HG03442 (cell line): ENCODE results near the gene TLN1.

Source experiments
- ATAC-seq: cut with Tn5 transposase; IDR thresholded peaks from one replicate; pipeline ENCODE4 v1.9.1; 2021; ENCODE audit warnings: mild to moderate bottlenecking, moderate library complexity; ENCODE audit not compliant: unreplicated experiment

The TLN1 gene

DNA sequence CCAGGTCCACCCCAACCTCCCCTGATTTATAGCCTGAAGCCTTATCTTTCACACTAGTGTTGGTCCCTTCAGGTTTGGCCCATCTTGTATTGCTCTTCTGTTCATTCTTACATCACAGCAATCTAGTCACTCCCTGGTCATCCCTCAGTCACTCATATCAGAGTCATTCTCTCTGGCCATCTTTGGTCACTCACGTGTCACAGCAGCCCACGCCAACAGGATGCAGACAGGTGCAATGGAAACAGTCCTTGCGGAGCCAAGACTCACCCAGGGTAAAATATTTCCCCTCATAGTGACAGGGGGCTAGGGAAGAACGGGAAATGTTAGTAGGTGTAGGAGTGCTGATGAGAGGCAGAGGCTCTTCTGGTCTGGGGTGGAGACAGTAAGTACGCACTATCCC lies 21.5 kb upstream of the TLN1 start:
- no peak for ATAC-seq

DNA sequence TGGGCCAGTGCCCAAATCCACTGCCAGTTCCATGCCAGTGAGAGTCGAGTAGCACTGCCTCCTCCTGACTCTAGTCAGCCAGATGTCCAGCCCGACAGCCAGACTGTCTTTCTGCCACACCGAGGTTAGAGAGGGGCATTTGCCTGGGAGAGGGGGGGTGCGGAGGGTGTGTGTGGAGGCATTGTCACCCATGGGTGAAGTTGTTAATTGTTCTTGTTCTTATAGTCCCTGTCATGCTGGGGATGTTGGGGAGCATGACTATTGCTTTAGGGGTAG lies 18.2 kb upstream of the TLN1 start:
- ATAC-seq = no peak

DNA sequence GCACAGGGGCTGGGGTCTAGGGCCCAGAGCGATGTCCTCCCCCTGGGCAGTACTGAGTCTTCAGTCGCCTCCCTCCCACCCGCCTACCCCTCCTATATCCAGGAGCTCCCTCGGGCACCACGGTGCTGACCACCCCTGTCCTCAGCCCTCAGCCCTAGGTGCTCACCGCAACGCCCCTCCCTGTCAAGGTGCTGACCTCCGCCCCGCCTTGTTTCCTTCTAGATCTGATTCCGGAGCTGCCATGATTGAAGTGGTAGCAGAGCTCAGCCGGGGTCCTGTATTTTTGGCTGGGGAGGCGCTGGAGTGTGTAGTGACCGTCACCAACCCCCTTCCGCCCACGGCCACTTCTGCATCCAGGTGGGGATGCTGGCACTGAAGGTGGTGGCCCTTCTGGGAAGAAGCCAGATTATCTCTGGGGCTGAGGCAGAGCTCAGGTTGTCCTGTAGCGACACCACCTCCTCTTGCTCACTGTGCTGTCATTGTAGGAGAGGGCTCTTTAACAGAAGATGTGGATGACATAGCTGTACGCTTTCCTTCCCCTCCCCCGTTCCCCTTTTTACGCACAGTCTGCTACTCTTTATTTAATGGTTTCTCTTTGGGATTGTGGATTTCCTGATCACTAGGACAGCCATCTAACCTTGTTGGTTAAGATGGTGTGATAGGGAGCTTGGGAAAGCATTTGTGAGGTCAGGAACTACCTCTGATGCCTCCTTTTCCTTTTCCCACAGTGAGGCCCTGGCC lies 17.7 kb upstream of the TLN1 start:
- ATAC-seq = peak; percentile 23

DNA sequence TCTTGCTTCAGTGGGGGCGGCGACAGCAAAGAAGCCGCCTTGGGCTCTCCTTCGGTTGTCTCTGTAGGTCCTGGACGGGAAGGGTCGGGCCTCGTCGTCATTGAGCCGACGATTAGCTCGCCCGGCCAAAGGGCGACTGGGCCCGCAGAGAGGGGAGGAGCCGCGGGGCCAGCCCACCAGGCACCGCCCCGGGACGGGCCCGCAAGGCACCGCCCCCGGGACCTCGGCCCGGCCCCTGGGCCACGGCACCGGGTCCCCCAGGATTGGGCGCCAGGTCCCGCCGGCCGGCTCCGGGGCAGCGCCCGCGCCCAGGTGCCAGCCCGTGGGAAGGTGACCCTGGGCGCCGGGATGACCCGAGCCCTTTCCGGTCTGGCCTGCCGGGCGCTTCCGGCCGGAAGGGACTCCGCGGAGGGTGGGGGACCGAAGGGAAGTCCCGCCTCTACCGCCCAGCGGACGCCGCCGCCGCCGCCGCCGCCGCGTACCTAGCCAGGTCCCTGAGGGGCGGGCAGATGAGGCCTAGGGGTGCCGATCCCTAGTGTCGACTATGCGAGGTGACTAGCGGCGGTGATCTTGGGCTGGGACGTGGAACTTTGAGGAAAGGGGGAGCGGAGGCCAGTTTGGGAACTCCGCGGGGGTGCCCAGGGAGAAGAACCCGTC lies 17.0 kb upstream of the TLN1 start, which contains the start of the genes GBA2 and RGP1:
TSS of gene GBA2 (minus strand) at position 371 of the 657 bp plus-strand sequence. CDS start 524 bp downstream, outside the sequence.
TSS of gene RGP1 (plus strand) at position 430 of the 657 bp plus-strand sequence. CDS start 469 bp downstream, outside the sequence.
- ATAC-seq = peak; percentile 75

DNA sequence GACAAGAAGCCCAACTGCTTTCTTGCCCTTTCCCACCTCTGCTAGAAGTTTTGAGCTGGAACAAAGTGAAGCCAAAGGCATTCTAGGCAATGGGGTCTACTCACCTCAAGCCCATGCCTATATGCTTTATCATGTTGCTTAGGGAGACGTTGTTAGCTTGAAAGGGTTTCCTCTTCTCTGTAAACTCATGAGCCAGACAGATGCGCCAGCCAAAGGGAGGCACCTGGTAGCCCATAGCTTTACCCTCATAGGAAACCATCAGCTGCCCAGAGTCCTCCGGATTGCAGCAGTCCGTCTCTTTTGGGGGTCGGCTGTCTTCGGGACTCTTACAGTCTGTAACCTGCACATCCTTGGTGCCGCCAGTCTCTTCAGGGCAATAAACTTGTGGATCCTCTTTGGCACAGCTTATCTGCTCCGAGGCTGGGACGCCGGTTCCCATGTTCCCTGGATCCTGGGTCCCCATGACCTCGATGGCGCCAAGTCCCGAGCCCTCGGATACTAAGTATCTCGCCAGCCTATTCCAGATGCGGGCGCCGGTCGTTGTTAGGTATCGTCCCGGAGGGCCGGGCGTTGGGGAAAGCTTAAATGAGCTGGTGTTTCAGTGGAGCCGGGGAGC lies 16.4 kb upstream of the TLN1 start:
- ATAC-seq = no peak

DNA sequence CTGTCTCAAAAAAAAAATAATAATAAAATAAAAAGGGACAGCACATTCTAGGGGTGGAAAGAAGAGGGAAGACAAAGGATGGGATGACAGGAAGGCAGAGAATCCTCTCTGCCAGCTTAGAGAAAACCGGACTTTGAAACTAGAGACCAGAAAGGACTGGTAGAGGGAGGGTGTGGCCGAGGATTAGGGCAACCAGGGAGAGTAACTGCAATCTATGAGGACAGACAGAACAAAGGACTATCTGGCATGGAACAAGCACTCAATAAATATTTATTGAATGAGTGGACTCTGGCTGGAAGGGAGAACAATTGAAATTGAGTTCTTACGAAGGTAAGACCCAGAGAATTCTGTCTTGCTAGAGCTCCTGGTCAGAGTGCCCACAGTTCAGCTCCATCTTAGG lies 14.6 kb upstream of the TLN1 start:
- ATAC-seq = no peak

DNA sequence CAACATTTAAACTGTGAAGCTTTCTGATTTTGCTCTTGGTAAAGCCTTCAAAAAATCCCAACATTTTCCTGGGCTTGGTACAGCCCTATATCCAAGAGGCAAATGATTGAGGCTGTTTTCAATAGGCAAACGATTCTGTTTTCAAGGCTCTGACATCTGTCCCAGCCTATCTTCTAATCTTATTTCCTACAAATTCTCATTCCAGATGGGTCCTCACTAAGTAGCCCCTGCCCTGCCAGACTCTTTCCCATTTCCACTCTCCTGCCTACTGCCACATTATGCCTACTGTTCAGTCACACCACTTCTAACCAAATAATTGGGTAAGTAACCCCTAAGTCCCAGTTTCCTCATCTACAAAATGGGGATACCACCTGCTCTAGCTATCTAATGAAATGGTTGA lies 13.6 kb upstream of the TLN1 start:
- ATAC-seq = no peak

DNA sequence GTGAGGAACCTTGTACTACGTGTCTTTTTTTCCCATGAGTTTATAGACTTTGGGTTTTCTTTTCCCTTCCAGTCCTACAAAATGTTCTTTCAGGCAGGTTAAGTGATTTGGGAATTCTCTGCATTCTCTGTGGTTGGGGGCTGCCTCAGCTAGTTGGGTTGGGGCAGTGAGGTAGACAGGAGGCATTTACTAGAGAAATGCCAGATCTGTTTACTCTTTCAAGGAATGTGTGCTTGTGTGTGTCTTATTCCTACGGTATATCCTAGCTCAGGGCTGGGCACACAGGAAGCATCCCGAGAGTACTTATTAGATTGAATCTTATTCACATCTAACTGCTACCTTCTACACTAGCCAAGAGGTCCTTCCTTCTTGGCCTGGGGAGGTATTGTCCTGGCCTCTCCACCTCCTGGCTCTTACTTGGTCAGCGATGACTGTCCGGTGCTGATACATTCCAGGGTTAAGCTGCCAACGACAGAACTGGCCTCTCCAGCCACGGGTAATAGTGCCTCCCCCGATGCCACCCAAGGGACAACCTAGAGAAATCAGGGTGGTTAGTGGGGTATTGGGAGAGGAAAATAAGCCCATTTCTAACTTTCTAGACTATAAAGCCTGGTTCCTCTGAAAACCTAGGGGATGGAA lies 12.0 kb upstream of the TLN1 start:
- no peak for ATAC-seq

DNA sequence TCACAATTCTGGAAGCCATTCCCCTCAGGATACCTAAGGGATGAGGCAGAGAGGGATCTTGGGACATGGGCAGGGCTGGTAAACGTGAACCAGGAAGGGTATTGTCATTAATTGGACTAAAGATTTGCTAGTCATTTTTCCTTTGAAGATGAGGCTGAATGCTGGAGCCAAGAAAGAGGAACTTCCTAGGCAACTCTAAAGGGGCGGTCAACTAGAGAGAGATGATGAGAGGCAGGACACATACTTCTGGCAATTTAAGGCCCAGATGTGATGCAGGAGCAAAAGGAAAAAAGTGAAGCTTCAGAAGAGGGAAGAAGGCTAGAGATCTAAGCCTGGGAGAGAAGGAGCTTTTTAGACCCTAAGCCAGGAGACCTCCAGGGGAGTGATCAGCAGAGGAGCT lies 11.5 kb upstream of the TLN1 start:
- no peak for ATAC-seq

DNA sequence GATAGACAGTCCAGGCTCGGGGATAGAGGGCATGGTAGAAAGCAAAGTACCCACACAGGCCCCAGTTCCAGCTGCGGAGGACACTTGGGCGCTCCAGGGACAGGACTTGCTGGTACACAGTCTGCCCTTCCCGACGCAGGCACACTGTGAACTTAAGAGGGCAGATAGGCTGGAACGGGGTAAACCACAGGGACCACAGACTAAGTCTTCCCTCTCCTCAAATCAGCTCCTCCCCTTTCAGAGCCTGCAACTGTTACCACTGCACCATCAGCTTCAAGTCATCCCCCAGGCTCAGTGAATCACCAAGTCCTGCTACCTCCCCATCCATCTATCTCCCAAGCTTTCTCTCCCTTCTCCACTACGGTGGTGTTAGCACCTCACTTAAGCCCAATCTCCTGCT lies 9.7 kb upstream of the TLN1 start:
- no peak for ATAC-seq

DNA sequence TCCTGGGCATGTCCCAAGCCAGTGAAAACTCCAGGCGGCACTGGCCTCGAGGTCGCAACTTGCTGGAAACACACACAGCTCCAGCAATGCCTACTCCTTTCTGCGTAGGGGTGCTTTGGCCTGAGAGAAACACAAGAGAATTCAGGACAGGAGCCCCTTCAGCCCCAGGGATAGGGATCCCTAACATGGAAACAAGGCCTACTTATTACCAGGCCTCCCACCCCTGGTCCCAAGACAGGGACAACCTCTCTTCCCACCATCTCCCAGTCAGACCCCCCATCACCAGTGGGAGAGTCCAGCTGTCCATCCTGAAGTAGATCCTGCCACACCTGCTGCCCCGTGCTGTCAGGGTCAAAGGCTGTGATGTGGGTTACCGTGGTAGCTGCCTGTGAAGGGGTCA lies 8.2 kb upstream of the TLN1 start:
- no peak for ATAC-seq

DNA sequence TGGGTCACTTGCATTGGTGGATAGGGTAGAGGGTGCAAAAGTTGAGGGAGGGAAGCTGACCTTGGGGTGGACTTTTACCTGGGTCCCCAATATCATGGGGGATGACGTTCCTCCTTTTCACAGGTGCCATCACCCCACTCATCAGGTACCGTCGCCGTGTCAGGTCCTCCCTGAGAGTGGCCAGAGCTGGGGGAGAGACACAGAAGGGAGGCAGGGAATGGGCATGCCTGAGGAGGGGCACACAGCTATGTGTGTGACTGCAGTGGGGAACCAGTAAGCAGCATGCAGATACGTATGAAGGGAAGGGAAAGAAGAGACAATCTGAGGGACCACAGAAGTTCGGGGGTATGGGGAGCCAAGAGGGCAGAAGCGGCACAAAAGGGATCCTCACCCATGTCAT lies 6.9 kb upstream of the TLN1 start:
- no peak for ATAC-seq

DNA sequence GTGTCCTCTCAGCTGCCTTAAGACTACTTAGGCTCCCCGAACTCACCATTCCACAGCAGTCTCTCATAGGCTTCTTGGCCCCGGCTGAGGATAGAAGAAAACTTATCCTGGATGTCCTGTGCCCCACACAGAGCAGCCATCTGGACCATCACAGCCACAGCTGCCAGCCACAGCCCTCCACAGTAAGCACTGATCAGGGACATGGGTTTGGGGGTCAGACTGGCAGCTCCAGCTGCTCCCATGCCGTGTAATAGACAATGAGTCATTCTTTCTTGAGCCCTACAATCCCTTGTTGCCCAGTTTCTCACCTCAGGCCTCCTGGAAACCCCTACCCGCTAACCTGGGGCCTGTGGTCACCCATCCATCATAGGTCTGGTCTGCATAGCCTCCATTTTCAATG lies 6.2 kb upstream of the TLN1 start:
- no peak for ATAC-seq

DNA sequence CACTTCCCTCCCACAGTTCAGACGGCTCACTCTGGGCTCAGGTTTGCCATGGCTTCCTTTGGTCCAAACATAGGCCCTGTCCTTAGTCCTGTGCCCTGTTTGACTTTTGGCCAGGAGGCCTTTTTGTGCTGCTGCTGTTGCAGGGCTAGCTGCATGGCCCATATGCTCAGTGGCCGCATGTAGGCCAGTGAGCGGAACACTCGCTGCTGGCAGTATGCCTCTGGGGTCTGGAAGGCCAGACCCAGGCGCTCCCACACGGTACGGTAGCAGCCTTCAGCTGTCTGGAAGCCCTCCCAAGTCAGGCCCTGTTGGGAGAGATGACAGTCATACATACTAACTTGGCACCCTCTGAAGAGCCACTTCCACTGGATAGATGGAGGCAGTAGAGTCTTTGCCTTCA lies 5.1 kb upstream of the TLN1 start:
- no peak for ATAC-seq

DNA sequence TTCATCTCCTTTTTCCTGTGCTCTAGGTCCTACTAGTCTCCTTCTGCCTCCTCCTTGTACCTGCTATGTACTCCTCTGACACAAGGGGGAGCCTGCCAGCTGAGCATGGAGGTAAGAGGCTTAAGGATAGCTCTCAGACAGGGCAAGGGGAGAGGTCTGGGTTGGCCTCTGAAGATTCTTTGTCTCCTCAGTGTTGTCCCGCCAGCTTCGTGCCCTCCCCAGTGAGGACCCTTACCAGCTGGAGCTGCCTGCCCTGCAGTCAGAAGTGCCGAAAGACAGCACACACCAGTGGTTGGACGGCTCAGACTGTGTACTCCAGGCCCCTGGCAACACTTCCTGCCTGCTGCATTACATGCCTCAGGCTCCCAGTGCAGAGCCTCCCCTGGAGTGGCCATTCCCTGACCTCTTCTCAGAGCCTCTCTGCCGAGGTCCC lies 4.2 kb upstream of the TLN1 start:
- no peak for ATAC-seq

DNA sequence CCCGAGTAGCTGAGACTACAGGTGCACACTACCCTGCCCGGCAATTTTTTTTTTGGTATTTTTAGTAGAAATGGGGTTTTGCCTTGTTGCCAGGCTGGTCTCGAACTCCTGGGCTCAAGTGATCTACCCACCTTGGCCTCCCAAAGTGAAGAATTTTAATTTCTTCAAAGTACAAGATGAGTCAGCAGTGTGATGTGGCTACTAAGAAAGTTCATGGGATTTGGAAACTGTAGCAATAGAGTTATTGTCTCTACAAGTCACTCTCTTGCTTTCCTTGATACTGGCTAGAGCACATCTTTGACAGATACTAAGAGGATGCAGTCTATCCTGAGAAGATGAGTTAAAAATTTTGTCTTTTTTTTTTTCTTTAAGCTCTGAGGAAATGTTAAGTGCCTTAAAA lies 2.1 kb upstream of the TLN1 start:
- no peak for ATAC-seq

DNA sequence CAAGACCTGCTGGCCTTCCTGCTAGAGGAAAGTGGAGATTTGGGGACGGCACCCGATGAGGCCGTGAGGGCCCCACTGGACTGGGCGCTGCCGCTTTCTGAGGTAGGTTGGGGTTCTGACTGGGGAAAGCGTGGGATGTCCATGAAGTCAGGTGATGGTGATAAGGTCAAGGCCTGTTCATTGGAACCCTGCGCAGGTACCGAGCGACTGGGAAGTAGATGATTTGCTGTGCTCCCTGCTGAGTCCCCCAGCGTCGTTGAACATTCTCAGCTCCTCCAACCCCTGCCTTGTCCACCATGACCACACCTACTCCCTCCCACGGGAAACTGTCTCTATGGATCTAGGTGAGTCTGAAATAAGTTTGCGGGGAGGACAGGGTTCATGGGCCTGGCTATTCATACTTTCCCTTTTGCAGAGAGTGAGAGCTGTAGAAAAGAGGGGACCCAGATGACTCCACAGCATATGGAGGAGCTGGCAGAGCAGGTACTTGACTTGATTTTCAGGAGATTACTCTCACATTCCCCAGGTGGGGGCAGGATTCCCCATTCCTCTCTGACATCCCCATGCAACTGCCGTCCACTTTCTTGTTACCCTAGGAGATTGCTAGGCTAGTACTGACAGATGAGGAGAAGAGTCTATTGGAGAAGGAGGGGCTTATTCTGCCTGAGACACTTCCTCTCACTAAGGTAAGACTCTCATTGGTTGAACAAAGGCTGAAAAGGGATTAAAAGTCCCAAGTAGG lies 976 bp upstream of the TLN1 start:
- no peak for ATAC-seq

DNA sequence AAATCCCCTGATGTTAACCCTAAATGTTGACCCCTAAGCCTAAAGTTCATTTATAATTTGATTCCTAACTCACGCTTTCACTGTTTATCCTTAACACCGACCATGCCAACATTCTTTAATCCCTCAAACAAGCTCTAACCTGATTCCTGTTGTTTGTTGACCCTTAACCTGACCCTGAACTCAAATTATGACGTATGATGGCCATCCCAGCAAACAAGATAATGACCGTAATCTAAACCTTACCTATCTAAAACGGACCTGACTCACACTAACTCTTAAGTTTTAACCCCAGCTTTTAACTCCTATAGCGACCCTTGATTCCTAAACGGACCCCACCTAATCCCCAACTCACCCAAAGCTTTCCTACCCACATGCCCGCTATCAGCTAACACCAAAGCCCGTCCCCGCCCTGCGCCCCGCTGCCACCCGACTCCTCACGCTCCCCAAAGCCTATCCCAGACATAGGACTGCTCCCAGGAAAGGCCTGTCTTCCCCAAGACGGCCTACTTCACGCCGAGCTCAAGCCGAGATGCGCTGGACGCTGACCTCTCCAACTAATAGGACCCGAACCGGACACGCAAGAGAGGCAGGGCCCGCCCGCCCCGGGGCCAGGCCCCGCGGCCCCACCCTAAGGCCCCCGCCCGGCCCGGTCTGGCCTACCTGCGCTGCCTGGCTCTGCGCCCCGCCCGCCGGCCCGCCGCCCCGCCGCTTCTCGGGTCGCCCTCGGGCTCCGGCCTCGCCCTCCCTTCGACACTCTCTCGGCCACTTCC lies 395 bp downstream of the TLN1 start:
- no peak for ATAC-seq

DNA sequence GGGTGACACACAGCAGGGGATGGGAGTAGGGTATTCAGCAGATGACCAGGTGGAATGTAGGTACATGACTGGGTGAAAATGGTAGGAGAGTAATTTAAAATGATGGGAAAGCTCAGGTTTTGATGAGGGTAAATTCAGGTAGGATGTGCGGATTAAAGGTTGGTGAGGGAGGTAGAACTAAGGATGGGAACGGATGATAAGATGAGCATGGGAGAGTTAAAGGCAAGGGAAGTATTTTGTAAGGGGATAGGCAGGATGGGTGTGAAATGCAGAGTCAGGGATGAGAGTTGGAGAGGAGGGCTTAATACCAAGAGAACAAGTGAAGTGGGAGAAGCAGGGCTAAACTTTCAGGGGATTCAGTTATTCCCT lies 1.5 kb downstream of the TLN1 start:
- ATAC-seq = no peak

DNA sequence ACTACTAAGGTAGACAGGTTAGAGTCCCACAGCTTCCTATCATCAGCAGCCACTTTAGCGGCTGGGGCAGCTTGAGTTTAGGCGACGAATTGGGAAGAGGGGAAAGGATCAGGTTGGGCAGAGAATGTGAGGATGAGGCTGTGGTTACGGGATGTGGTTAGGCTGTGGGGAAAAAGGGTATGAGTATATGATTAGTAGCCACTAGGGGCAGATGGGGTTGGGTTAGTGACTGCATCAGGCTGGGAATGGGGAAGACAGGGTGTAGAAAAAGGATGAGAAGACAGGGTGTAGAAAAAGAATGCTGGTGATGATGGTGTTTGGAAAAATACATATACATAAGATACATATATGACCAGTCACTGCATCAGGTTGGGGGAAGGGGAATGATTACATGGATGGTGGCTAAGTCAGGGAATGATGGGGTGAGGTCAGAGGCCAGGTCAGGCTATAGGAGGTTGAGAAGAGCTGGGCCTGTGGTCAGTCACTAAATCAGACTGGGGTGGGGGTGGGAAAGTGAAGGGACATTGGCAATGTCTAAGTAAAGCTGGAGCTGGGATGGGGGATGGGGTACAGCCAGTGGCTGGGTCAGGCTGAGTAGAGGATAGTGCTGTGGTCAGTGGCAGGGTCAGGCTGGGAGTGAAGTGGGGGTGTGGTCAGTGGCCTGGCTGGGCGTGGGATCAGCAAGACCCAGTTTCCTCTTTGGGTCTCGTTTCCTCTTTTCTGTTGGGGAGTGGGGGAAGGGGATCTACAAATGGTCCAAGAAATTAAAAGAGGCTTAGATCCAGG lies 2.1 kb downstream of the TLN1 start:
- no peak for ATAC-seq
